A673 (cell line): ENCODE data around the gene CDK5RAP3. TPM values are rescaled to one million over a fixed set of nuclear protein-coding genes. Genes with fewer than 3 reads are reported as not detected.

Experiments
- BruUV-seq: library from RNA; stranded (reverse); fragments of 400-500 nt; replicated peaks from 2 replicates; lab custom pipeline; 2021; lab: Mats Ljungman, UMichigan
- CTCF ChIA-PET: fragments of 300-600 bp; sonication (Branson Sonifier 250); formaldehyde crosslinking; loops from one replicate; lab custom pipeline; 2022; ENCODE audit warnings: antibody characterized with exemption; lab: Charles Lee
- POLR2A ChIA-PET: fragments of 300-600 bp; sonication (Branson Sonifier 250); formaldehyde crosslinking; loops from one replicate; lab custom pipeline; 2022; ENCODE audit warnings: antibody characterized with exemption; ENCODE audit not compliant: low non-redundant PET; lab: Charles Lee
- DNase-seq: peaks from one replicate; pipeline ENCODE4 v3.0.0-alpha.2; 2015; ENCODE audit warnings: low spot score
- H3K27ac ChIP-seq: fragments of 200-600 bp; sonication (generic); 2 replicates; pipeline ENCODE4 v1.5.1; 2016; ENCODE audit warnings: mixed run types, low read depth, mild to moderate bottlenecking, mixed read lengths, antibody characterized with exemption, low read length; ENCODE audit not compliant: poor library complexity, severe bottlenecking
- H3K27me3 ChIP-seq: fragments of 200-600 bp; sonication (generic); replicated peaks from 2 replicates; pipeline ENCODE4 v1.6.1; 2017; ENCODE audit warnings: mixed run types, low read depth, mild to moderate bottlenecking, mixed read lengths, antibody characterized with exemption, low read length; ENCODE audit not compliant: insufficient read depth, poor library complexity
- H3K36me3 ChIP-seq: fragments of 200-600 bp; sonication (generic); 2 replicates; pipeline ENCODE4 v1.6.1; 2016; ENCODE audit warnings: mixed run types, mild to moderate bottlenecking, mixed read lengths, antibody characterized with exemption, low read length; ENCODE audit not compliant: insufficient read depth, poor library complexity, severe bottlenecking
- H3K4me1 ChIP-seq: fragments of 200-600 bp; sonication (generic); 2 replicates; pipeline ENCODE4 v1.6.1; 2017; ENCODE audit warnings: mixed run types, mild to moderate bottlenecking, mixed read lengths, antibody characterized with exemption, low read length; ENCODE audit not compliant: insufficient read depth, poor library complexity, severe bottlenecking
- H3K4me3 ChIP-seq: fragments of 200-600 bp; sonication (generic); 2 replicates; pipeline ENCODE4 v1.5.1; 2016; ENCODE audit warnings: low read depth, mixed run types, mild to moderate bottlenecking, mixed read lengths, low read length; ENCODE audit not compliant: poor library complexity, severe bottlenecking
- H3K9me3 ChIP-seq: fragments of 200-600 bp; sonication (generic); 2 replicates; pipeline ENCODE4 v1.6.1; 2016; ENCODE audit warnings: mixed run types, low read depth, mild to moderate bottlenecking, mixed read lengths, antibody characterized with exemption, low read length; ENCODE audit not compliant: poor library complexity, severe bottlenecking
- CTCF ChIP-seq: fragments of 300-800, 200-600 bp; sonication (generic); conservative IDR thresholded peaks from 2 replicates; pipeline ENCODE4 v1.5.1; 2017; ENCODE audit warnings: low read depth, mild to moderate bottlenecking, antibody characterized with exemption, low read length, moderate library complexity, mixed read lengths
- EZH2 ChIP-seq: fragments of 200-600 bp; sonication (generic); IDR thresholded peaks from 2 replicates; pipeline ENCODE4 v1.6.1; 2017; ENCODE audit warnings: borderline replicate concordance, low read depth, mild to moderate bottlenecking, mixed read lengths, antibody characterized with exemption, low read length; ENCODE audit not compliant: poor library complexity, severe bottlenecking
- intact Hi-C: fragments of 100-400 bp; cut with micrococcal nuclease; formaldehyde crosslinking; loops from one replicate; pipeline ENCODE4 v1.10.0; 2022; ENCODE audit not compliant: unreplicated experiment
- total RNA-seq: library from RNA; stranded (reverse); gene quantifications from 2 replicates; pipeline ENCODE4 v1.2.3, GENCODE V29; 2021

CDK5RAP3 gene
- total RNA-seq, 1 experiment from 2014 or later = 172 TPM

- Histone ChIP-seq H3K4me3 (no peak overlapping the region), H3K4me1 (peaks cover 5% of the 10 kb centered on the region), H3K27me3 (no peaks in the 10 kb centered on the region), H3K9me3 (no peaks in the 10 kb centered on the region), H3K36me3 (no peaks in the 10 kb centered on the region), H3K27ac (no peak overlapping the region)
- POLR2A ChIA-PET = no interaction called here
- CTCF ChIA-PET = interaction anchor here (1.1 to 2.5 kb wide), 3 partner anchors 7 to 69 kb away, joined by 3 to 11 read pairs (median 4); partner anchors contain the start of genes CDK5RAP3 and PNPO
- no TSS peak for BruUV-seq
- intact Hi-C loops = loop anchor here (1.0 to 10.0 kb wide), 3 partner anchors 22 to 104 kb away; partner anchors contain the start of gene SCRN2
- DNase-seq = no peak
- TF ChIP-seq EZH2 (no peak), CTCF (no peak)
Observed at GRCh38 chr17:47948706-47949196, 22.2 kb upstream of the CDK5RAP3 start.

GRCh38 chr17:47949197-47949759 lies 21.6 kb upstream of the CDK5RAP3 start:
- POLR2A ChIA-PET = no interaction called here
- Histone ChIP-seq H3K4me1 (peaks cover 5% of the 10 kb centered on the region), H3K27me3 (no peaks in the 10 kb centered on the region), H3K36me3 (no peaks in the 10 kb centered on the region), H3K4me3 (no peak overlapping the region), H3K27ac (no peak overlapping the region), H3K9me3 (no peaks in the 10 kb centered on the region)
- BruUV-seq = no TSS peak
- no peak for TF ChIP-seq EZH2
- peak; percentile 97 for TF ChIP-seq CTCF
- intact Hi-C loops = loop anchor here (1.0 to 10.0 kb wide), 2 partner anchors 69 to 104 kb away; partner anchors contain the start of gene SCRN2
- DNase-seq = peak; percentile 80
- CTCF ChIA-PET = interaction anchor here (1.1 to 2.5 kb wide), 3 partner anchors 8 to 69 kb away, joined by 3 to 11 read pairs (median 4); partner anchors contain the start of genes CDK5RAP3 and PNPO

GRCh38 chr17:47949946-47950345 lies 21.0 kb upstream of the CDK5RAP3 start:
- H3K27ac ChIP-seq = no peak overlapping the region
- H3K4me3 ChIP-seq = no peak overlapping the region
- no peaks in the 10 kb centered on the region for H3K36me3 ChIP-seq
- no peaks in the 10 kb centered on the region for H3K27me3 ChIP-seq
- DNase-seq = no peak
- CTCF ChIA-PET = interaction anchor here (1.1 to 2.5 kb wide), 2 partner anchors 9 to 68 kb away, joined by 3 to 11 read pairs; partner anchors contain the start of gene PNPO
- POLR2A ChIA-PET = no interaction called here
- H3K4me1 ChIP-seq = peaks cover 5% of the 10 kb centered on the region
- no peaks in the 10 kb centered on the region for H3K9me3 ChIP-seq
- intact Hi-C loops = loop anchor here (1.0 to 10.0 kb wide), 2 partner anchors 68 to 105 kb away; partner anchors contain the start of gene SCRN2
- no peak for TF ChIP-seq EZH2
- TF ChIP-seq CTCF = no peak
- BruUV-seq = no TSS peak
